Calu3 (cell line): Measurements from ENCODE around the gene ADAM17. TPM values are rescaled to one million over a fixed set of nuclear protein-coding genes. Genes with fewer than 3 reads are reported as not detected.

Experiments used
- BruUV-seq: library from RNA; stranded (reverse); fragments of 400-500 nt; replicated peaks from 2 replicates; lab custom pipeline; 2021; lab: Mats Ljungman, UMichigan
- CTCF ChIA-PET: fragments of 300-600 bp; sonication (Branson Sonifier 250); formaldehyde crosslinking; loops from one replicate; lab custom pipeline; 2022; ENCODE audit warnings: antibody characterized with exemption; lab: Charles Lee
- DNase-seq: peaks from one replicate; pipeline ENCODE4 v3.0.0; 2022
- H3K27ac Mint-ChIP-seq: one replicate; pipeline ENCODE4 v1.8.0; 2022; ENCODE audit warnings: mixed read lengths; ENCODE audit not compliant: unreplicated experiment
- H3K27me3 Mint-ChIP-seq: one replicate; pipeline ENCODE4 v1.8.0; 2022; ENCODE audit warnings: mixed read lengths; ENCODE audit not compliant: unreplicated experiment
- H3K36me3 Mint-ChIP-seq: one replicate; pipeline ENCODE4 v1.8.0; 2022; ENCODE audit warnings: mild to moderate bottlenecking, moderate library complexity, mixed read lengths; ENCODE audit not compliant: insufficient read depth, unreplicated experiment
- H3K4me1 Mint-ChIP-seq: one replicate; pipeline ENCODE4 v1.8.0; 2022; ENCODE audit warnings: mild to moderate bottlenecking, low read depth, mixed read lengths; ENCODE audit not compliant: unreplicated experiment
- H3K4me3 Mint-ChIP-seq: one replicate; pipeline ENCODE4 v1.8.0; 2022; ENCODE audit warnings: mild to moderate bottlenecking, low read depth, moderate library complexity, mixed read lengths; ENCODE audit not compliant: unreplicated experiment
- H3K9me3 Mint-ChIP-seq: one replicate; pipeline ENCODE4 v1.8.0; 2022; ENCODE audit warnings: low read depth, mixed read lengths; ENCODE audit not compliant: unreplicated experiment
- CTCF ChIP-seq: fragments of 200-600 bp; IDR thresholded peaks from one replicate; pipeline ENCODE4 v1.8.0; 2022; ENCODE audit warnings: antibody characterized with exemption; ENCODE audit not compliant: unreplicated experiment
- intact Hi-C: fragments of 100-400 bp; cut with micrococcal nuclease; formaldehyde crosslinking; loops from one replicate; pipeline ENCODE4 v1.10.0; 2022; ENCODE audit not compliant: unreplicated experiment
- total RNA-seq: library from RNA; stranded (reverse); gene quantifications from 2 replicates; pipeline ENCODE4 v1.2.3, GENCODE V29; 2022

The ADAM17 gene
- total RNA-seq, 1 experiment from 2014 or later = 54.2 TPM

- Mint-ChIP-seq H3K9me3 (no peaks in the 10 kb centered on the region), H3K27ac (peak overlapping the region; percentile 33)
These were observed 17.6 kb downstream of the ADAM17 start for GRCh38 chr2:9538000-9538507.

GRCh38 chr2:9536504-9536903, 19.1 kb downstream of the ADAM17 start:
- H3K4me3 Mint-ChIP-seq = peak overlapping the region; percentile 55
- H3K4me1 Mint-ChIP-seq = peaks cover 18% of the 10 kb centered on the region
- TF ChIP-seq CTCF = no peak
- H3K27me3 Mint-ChIP-seq = no peaks in the 10 kb centered on the region
- intact Hi-C loops = no loop called here
- peak overlapping the region; percentile 66 for H3K27ac Mint-ChIP-seq
- no peaks in the 10 kb centered on the region for H3K9me3 Mint-ChIP-seq
- peak; percentile 21 for DNase-seq
- no TSS peak for BruUV-seq
- H3K36me3 Mint-ChIP-seq = peaks cover 24% of the 10 kb centered on the region
- CTCF ChIA-PET = interaction anchor here (0.6 kb wide), 2 partner anchors 107 to 234 kb away, joined by 3 to 9 read pairs; no protein-coding TSS in a partner anchor

More at GRCh38 chr2:9538000-9538507, 17.6 kb downstream of the ADAM17 start:
- BruUV-seq = no TSS peak
- Mint-ChIP-seq H3K36me3 (peaks cover 15% of the 10 kb centered on the region), H3K4me1 (peaks cover 18% of the 10 kb centered on the region), H3K4me3 (no peak overlapping the region), H3K27me3 (no peaks in the 10 kb centered on the region)
- intact Hi-C loops = no loop called here
- no peak for TF ChIP-seq CTCF
- CTCF ChIA-PET = no interaction called here
- DNase-seq = no peak

- no peak overlapping the region for H3K27ac Mint-ChIP-seq
- CTCF ChIA-PET = interaction anchor here (0.6 to 0.9 kb wide), 2 partner anchors 32 to 43 kb away, joined by 3 to 4 read pairs; no protein-coding TSS in a partner anchor
- H3K4me1 Mint-ChIP-seq = peaks cover 18% of the 10 kb centered on the region
- no peaks in the 10 kb centered on the region for H3K27me3 Mint-ChIP-seq
- no peak for DNase-seq
- no peak overlapping the region for H3K4me3 Mint-ChIP-seq
- no peaks in the 10 kb centered on the region for H3K9me3 Mint-ChIP-seq
- BruUV-seq = no TSS peak
- intact Hi-C loops = no loop called here
- peaks cover 24% of the 10 kb centered on the region for H3K36me3 Mint-ChIP-seq
- no peak for TF ChIP-seq CTCF
These were observed 20.5 kb downstream of the ADAM17 start for GRCh38 chr2:9535177-9535576.

- intact Hi-C loops = no loop called here
- no peak for TF ChIP-seq CTCF
- no peak overlapping the region for H3K27ac Mint-ChIP-seq
These were observed 22.0 kb downstream of the ADAM17 start for GRCh38 chr2:9533663-9534062.

More at GRCh38 chr2:9533663-9534062, 22.0 kb downstream of the ADAM17 start:
- no peaks in the 10 kb centered on the region for H3K27me3 Mint-ChIP-seq
- H3K4me3 Mint-ChIP-seq = no peak overlapping the region
- no peak for DNase-seq
- no peaks in the 10 kb centered on the region for H3K9me3 Mint-ChIP-seq
- BruUV-seq = no TSS peak
- H3K4me1 Mint-ChIP-seq = peaks cover 18% of the 10 kb centered on the region
- CTCF ChIA-PET = interaction anchor here (0.7 kb wide), 1 partner anchor 80 kb away, joined by 3 read pairs; no protein-coding TSS in a partner anchor
- H3K36me3 Mint-ChIP-seq = peaks cover 32% of the 10 kb centered on the region
